Caco-2 (cell line): ENCODE data around the gene MBD6. TPM values are rescaled to one million over a fixed set of nuclear protein-coding genes. Genes with fewer than 3 reads are reported as not detected.

Source experiments
- BruUV-seq: library from RNA; stranded (reverse); fragments of 400-500 nt; replicated peaks from 2 replicates; lab custom pipeline; 2021; lab: Mats Ljungman, UMichigan
- CTCF ChIA-PET: fragments of 300-600 bp; sonication (Branson Sonifier 250); formaldehyde crosslinking; loops from one replicate; lab custom pipeline; 2022; ENCODE audit warnings: antibody characterized with exemption; lab: Charles Lee
- POLR2A ChIA-PET: fragments of 300-600 bp; sonication (Branson Sonifier 250); formaldehyde crosslinking; loops from one replicate; lab custom pipeline; 2022; ENCODE audit warnings: antibody characterized with exemption; lab: Charles Lee
- DNase-seq, 2 experiments: peaks; one replicate each; pipeline versions ENCODE4 v3.0.0 to v3.0.0-alpha.2; 2020 to 2022
- H3K27me3 ChIP-seq: replicated peaks from 2 replicates; pipeline ENCODE4 v1.6.0; 2011; ENCODE audit warnings: low read length; ENCODE audit not compliant: control insufficient read depth, insufficient read depth
- H3K36me3 ChIP-seq: 2 replicates; pipeline ENCODE4 v1.5.1; 2011; ENCODE audit warnings: low read length; ENCODE audit not compliant: control insufficient read depth, insufficient read depth
- H3K4me1 ChIP-seq: fragments of 250-450 bp; sonication (Bioruptor Pico); 2 replicates; pipeline ENCODE4 v1.5.1; 2020; ENCODE audit warnings: mild to moderate bottlenecking
- H3K4me3 ChIP-seq: 2 replicates; pipeline ENCODE4 v1.5.1; 2011; ENCODE audit warnings: low read depth, mild to moderate bottlenecking, control low read depth, low read length
- H3K9me3 ChIP-seq: fragments of 250-450 bp; sonication (Bioruptor Pico); 2 replicates; pipeline ENCODE4 v1.5.1; 2020; ENCODE audit warnings: mild to moderate bottlenecking, moderate library complexity
- H3K27ac Mint-ChIP-seq: one replicate; pipeline ENCODE4 v1.8.0; 2022; ENCODE audit warnings: mixed read lengths; ENCODE audit not compliant: unreplicated experiment
- H3K27me3 Mint-ChIP-seq: one replicate; pipeline ENCODE4 v1.8.0; 2022; ENCODE audit warnings: mixed read lengths; ENCODE audit not compliant: insufficient read depth, unreplicated experiment
- H3K36me3 Mint-ChIP-seq: one replicate; pipeline ENCODE4 v1.8.0; 2022; ENCODE audit warnings: mild to moderate bottlenecking, mixed read lengths; ENCODE audit not compliant: insufficient read depth, unreplicated experiment
- H3K4me1 Mint-ChIP-seq: one replicate; pipeline ENCODE4 v1.8.0; 2022; ENCODE audit warnings: low read depth, mixed read lengths; ENCODE audit not compliant: unreplicated experiment
- H3K4me3 Mint-ChIP-seq: one replicate; pipeline ENCODE4 v1.8.0; 2022; ENCODE audit warnings: mild to moderate bottlenecking, moderate library complexity, mixed read lengths; ENCODE audit not compliant: unreplicated experiment
- H3K9me3 Mint-ChIP-seq: one replicate; pipeline ENCODE4 v1.8.0; 2022; ENCODE audit warnings: mixed read lengths; ENCODE audit not compliant: unreplicated experiment
- CTCF ChIP-seq, 2 experiments: fragments of 200-600 bp in 1 of 2; IDR thresholded peaks; 1 replicate in 1 of 2; 2 replicates in 1 of 2; pipeline versions ENCODE4 v1.5.1 to v1.8.0; 2011 to 2022; ENCODE audit warnings: antibody characterized with exemption in 1 of 2, control low read depth in 1 of 2, inconsistent platforms in 1 of 2, low read depth in 1 of 2, low read length in 1 of 2, mild to moderate bottlenecking in 1 of 2, moderate library complexity in 1 of 2; ENCODE audit not compliant: insufficient read depth in 1 of 2, severe bottlenecking in 1 of 2, unreplicated experiment in 1 of 2
- intact Hi-C: fragments of 100-400 bp; cut with micrococcal nuclease; formaldehyde crosslinking; loops from one replicate; pipeline ENCODE4 v1.10.0; 2022; ENCODE audit not compliant: unreplicated experiment
- total RNA-seq: library from RNA; stranded (reverse); gene quantifications from 2 replicates; pipeline ENCODE4 v1.2.3, GENCODE V29; 2022

Gene MBD6
- total RNA-seq, 1 experiment from 2014 or later = 82.2 TPM

DNA sequence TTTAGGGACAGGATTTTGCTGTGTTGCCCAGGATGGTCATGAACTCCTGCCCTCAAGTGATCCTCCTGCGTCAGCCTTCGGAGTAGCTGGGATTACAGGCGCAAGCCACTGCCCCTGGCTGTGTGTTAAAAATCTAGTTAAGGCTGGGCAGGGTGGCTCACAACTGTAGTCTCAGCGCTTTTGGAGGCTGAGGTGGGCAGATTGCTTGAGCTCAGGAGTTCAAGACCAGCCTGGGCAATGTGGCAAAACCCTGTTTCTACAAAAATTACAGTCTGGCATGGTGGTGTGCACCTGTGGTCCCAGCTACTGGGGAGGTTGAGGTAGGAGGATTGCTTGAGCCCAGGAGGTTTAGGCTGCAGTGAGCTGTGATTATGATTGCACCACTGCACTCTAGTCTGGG is 11.5 kb upstream of the MBD6 start:
- no TSS peak for BruUV-seq
- POLR2A ChIA-PET = no interaction called here
- H3K36me3 ChIP-seq = peaks cover under 1% of the 10 kb centered on the region; the same call in 1 of the 2 replicates

GRCh38 chr12:57511588-57512325 is 10.9 kb upstream of the MBD6 start:
- Mint-ChIP-seq H3K4me1 (peaks cover 2% of the 10 kb centered on the region), H3K4me3 (no peak overlapping the region), H3K27me3 (no peaks in the 10 kb centered on the region), H3K27ac (no peak overlapping the region), H3K36me3 (peaks cover 91% of the 10 kb centered on the region), H3K9me3 (no peaks in the 10 kb centered on the region)
- BruUV-seq = no TSS peak
- Histone ChIP-seq H3K4me1 (no peaks in the 10 kb centered on the region), H3K36me3 (peaks cover 1% of the 10 kb centered on the region; the same call in 1 of the 2 replicates), H3K27me3 (no peaks in the 10 kb centered on the region), H3K9me3 (no peaks in the 10 kb centered on the region), H3K4me3 (no peak overlapping the region)
- POLR2A ChIA-PET = interaction anchor here (0.6 kb wide), 1 partner anchor 92 kb away, joined by 3 read pairs; no protein-coding TSS in a partner anchor
- no peak for TF ChIP-seq CTCF (IDR thresholded peaks at IDR 0.05; ENCODE audit: insufficient read depth in 1 of 2, low read depth in 1 of 2, low read length in 1 of 2, severe bottlenecking in 1 of 2, unreplicated experiment in 1 of 2)
- DNase-seq = no peak
- intact Hi-C loops = no loop called here
- CTCF ChIA-PET = interaction anchor here (0.6 kb wide), 1 partner anchor 247 kb away, joined by 3 read pairs; no protein-coding TSS in a partner anchor

More for the DNA sequence above, 11.5 kb upstream of the MBD6 start:
- Mint-ChIP-seq H3K4me3 (no peak overlapping the region), H3K4me1 (no peaks in the 10 kb centered on the region), H3K9me3 (no peaks in the 10 kb centered on the region), H3K27me3 (no peaks in the 10 kb centered on the region), H3K27ac (no peak overlapping the region), H3K36me3 (peaks cover 91% of the 10 kb centered on the region)
- no peaks in the 10 kb centered on the region for H3K27me3 ChIP-seq
- intact Hi-C loops = no loop called here
- CTCF ChIA-PET = interaction anchor here (0.6 kb wide), 1 partner anchor 247 kb away, joined by 3 read pairs; no protein-coding TSS in a partner anchor
- no peak overlapping the region for H3K4me3 ChIP-seq
- no peak for TF ChIP-seq CTCF (IDR thresholded peaks at IDR 0.05; ENCODE audit: insufficient read depth in 1 of 2, low read depth in 1 of 2, low read length in 1 of 2, severe bottlenecking in 1 of 2, unreplicated experiment in 1 of 2)
- H3K9me3 ChIP-seq = no peaks in the 10 kb centered on the region
- DNase-seq = no peak
- no peaks in the 10 kb centered on the region for H3K4me1 ChIP-seq

DNA sequence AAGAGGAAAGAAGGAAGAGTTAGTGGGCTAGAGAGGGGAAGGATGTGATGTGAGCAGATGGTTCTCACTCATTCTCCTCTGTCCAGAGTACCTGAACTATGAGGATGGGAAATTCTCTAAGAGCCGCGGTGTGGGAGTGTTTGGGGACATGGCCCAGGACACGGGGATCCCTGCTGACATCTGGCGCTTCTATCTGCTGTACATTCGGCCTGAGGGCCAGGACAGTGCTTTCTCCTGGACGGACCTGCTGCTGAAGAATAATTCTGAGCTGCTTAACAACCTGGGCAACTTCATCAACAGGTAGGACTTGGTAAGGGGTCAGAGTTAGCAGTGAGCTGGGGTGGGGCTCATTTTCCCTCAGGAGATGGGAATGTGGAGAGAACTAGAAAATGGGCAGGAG is 10.0 kb upstream of the MBD6 start:
- Histone ChIP-seq H3K36me3 (peaks cover 4% of the 10 kb centered on the region), H3K4me1 (no peaks in the 10 kb centered on the region), H3K9me3 (no peaks in the 10 kb centered on the region), H3K27me3 (no peaks in the 10 kb centered on the region), H3K4me3 (no peak overlapping the region)
- no peak overlapping the region for H3K27ac Mint-ChIP-seq
- POLR2A ChIA-PET = no interaction called here
- TF ChIP-seq CTCF (IDR thresholded peaks at IDR 0.05; ENCODE audit: insufficient read depth in 1 of 2, low read depth in 1 of 2, low read length in 1 of 2, severe bottlenecking in 1 of 2, unreplicated experiment in 1 of 2) = no peak
- no peaks in the 10 kb centered on the region for H3K27me3 Mint-ChIP-seq
- peaks cover 100% of the 10 kb centered on the region for H3K36me3 Mint-ChIP-seq
- H3K4me1 Mint-ChIP-seq = peaks cover 7% of the 10 kb centered on the region
- no peak for DNase-seq
- BruUV-seq = no TSS peak
- CTCF ChIA-PET = no interaction called here
- no peaks in the 10 kb centered on the region for H3K9me3 Mint-ChIP-seq
- intact Hi-C loops = no loop called here
- no peak overlapping the region for H3K4me3 Mint-ChIP-seq
